GM19397 (cell line): ENCODE results near the gene ASPSCR1.
"Not testable (repeated sequence)": the region's sequence is repeated elsewhere in the genome, so short reads cannot be mapped to it uniquely, and the experiment has no call there.

Source experiments
- ATAC-seq: cut with Tn5 transposase; IDR thresholded peaks from one replicate; pipeline ENCODE4 v1.9.1; 2021; ENCODE audit warnings: mild to moderate bottlenecking, moderate library complexity; ENCODE audit not compliant: unreplicated experiment

The ASPSCR1 gene

DNA sequence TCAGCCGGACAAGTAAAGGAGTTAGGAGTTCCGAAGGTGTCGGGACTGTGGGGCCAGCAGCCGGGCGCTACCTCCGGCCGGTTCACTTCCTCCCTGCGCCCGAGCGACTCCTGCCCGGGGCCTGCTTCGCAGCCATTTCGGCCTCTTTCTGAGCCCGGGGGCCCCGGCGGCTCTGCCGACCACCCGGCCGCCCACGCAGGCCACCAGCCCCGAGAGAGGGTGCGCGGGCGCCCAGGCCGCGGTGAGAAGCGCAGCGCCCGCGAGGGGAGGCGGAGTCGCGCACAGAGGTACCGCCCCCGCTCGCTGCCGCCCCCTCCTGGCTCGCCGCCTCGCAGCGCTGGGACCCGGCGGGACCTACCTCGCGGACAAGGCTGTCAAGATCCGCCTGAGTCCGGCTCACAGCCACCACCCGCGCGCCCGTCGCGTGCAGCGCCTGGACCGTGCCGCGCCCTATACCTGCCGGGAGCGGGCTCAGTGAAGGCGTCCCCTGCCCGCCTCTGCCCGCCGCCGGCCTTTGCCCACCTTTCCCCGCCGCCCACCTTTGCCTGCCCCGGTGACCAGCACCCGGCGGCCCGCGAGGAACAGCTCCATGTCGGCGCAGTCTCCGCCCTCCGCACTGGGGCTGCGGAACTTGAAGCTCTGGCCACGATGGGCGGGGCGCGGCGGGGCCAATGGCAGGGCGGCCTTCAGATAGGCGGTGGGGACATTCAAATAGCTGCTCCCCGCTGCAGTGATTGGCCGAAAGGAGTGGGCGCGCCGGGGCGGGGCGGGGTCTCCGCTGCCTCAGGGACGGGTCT is 59.9 kb downstream of the ASPSCR1 start, which contains the start of gene DCXR:
Gene DCXR, minus strand, starts transcription at position 606 of the 797 bp plus-strand sequence. Its CDS starts 15 bp downstream, at position 591.
- ATAC-seq: peak; percentile 85

DNA sequence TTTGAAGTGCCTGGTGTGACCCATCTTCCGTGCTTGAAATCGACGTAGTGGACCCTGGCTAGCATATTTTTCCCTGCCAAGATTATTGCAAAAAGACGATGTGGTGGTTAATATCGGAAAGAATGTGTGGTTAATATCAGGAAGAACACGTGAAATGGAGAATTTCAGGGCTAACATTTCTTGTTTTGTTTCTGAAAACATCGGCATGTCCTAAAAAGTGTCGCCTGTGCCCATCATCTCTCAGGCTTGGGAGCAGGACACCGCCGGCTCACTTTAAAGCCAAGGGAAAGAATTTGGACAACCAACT is 60.4 kb downstream of the ASPSCR1 start:
- ATAC-seq: no peak

DNA sequence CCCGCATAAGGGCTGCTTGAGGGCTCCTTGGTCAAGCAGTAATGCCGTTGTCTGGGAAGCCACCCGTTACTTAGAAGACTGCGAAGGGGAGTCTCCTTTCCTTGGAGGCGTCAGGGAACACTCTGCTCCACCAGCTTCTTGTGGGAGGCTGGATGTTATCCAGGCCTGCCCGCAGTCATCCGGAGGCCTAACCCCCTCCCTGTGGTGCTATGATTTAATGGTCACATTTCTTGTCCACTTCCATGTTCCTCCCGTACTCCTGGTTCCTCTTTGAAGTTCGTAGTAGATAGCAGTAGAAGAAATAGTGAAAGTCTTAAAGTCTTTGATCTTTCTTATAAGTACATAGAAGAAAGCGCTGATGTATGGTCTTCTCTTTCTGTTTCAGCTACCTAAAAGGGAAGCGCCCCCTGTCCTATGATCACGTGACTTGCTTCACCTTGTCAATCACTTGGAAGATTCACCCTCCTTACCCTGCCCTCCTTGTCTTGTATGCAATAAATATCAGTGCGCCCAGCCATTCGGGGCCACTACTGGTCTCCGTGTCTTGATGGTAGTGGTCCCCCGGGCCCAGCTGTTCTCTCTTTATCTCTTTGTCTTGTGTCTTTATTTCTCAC is 61.5 kb downstream of the ASPSCR1 start:
- not testable (repeated sequence) for ATAC-seq

- ATAC-seq: no peak
These were observed 62.4 kb downstream of the ASPSCR1 start for GRCh38 chr17:82039695-82040299.

DNA sequence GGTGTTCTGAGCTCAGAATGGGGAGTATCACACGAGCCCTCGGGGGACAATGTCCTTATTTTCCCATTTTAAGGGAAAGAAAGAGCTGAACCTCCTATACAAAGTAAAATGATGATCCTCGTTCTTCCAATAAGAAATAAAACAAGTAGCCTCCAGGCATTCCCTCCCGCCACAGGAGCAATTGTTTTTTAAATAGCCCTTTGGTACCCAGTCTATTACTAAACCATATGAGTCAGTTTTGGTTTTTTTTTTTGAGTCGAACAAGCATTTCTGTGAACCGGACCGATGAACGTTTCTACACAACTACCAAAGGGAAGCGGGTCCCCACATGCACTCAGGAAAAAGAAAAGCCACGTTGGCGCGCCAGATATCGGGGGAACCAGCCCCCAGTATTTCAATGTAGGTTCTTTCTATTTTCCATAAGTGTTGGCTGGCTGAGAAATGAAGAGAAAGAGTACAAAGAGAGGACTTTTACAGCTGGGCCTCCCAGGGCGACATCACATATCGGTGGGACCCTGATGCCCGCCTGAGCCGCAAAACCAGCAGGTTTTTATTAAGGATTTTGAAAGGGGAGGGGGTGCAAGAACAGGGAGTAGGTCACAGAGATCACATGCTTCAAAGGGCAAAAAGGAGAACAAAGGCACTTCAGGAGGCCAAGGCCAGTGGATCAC is 63.9 kb downstream of the ASPSCR1 start:
- no peak for ATAC-seq

- no peak for ATAC-seq
These were observed 65.2 kb downstream of the ASPSCR1 start for GRCh38 chr17:82042649-82043048.

DNA sequence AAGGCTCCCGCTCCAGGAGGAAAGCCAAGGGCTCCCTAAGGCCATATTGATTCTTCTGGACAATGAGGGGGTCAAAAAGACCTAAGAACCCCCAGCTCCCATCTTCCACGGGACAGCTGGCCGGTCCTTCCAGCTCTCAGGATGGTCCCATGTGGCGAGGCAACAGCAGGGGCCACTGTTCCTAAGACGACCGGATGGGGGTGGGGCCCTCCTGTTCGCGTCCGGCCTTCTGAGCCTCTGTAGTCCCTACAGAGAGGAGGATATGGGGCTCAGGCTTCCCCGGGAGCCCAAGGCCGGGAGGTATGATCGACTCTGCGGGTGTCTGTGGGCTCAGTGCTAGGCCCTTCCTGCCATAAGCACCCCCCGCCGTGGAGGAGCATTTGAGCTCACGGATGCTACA is 66.1 kb downstream of the ASPSCR1 start:
- ATAC-seq: no peak

GRCh38 chr17:82045936-82046484 is 68.6 kb downstream of the ASPSCR1 start:
- no peak for ATAC-seq

DNA sequence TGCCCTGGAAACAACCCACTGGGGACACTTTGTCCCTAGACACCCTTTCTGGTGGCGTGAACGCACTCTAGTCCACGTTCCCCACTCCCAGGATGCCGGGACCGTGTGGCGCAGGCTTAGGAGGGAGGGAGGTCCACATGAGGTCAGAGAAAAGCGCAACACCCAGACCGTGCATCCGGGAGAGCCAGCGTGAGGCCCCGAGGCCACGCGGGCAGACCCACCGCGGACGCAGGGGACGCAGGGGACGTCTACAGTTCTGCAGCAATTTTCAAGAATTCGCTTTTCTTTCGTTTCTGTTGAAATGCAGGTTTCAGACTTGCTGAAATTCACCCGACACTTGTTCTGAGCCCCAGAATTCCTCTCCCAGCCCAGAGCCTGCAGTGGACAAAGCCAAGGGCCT is 69.5 kb downstream of the ASPSCR1 start:
- ATAC-seq: no peak

GRCh38 chr17:82047379-82047778 is 70.0 kb downstream of the ASPSCR1 start:
- no peak for ATAC-seq

DNA sequence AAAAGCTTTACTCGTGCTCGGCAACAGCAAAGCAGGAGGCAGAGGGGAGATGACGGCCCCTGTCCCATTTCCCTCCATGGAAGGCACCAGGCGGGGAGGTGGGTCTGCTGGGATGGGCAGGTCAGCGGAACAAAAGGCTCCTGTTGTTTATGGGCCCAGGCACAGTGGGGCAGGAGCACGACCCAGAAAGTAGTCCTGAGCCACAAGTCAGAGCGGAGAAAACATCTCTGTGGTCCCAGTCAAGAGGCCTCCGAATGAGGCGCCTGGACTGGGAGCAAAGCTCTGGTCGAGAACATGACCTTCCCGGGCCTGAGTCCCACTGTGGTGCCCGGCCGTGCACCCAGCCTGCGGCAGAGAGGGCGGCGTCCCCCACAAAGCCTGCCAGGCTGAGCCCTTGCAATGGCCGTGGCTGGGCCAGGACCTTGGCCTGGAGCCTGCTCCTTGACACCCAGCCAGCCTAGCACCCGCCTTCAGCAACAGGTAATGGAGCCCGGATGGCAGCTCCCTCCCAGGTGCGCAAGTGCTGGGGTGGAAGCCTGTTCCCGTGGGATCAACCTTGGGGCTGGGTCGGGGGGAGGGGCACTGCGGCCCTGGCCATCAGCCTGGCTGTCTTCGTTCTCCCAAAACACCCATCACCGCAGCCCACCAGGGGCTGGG is 70.6 kb downstream of the ASPSCR1 start:
- no peak for ATAC-seq

DNA sequence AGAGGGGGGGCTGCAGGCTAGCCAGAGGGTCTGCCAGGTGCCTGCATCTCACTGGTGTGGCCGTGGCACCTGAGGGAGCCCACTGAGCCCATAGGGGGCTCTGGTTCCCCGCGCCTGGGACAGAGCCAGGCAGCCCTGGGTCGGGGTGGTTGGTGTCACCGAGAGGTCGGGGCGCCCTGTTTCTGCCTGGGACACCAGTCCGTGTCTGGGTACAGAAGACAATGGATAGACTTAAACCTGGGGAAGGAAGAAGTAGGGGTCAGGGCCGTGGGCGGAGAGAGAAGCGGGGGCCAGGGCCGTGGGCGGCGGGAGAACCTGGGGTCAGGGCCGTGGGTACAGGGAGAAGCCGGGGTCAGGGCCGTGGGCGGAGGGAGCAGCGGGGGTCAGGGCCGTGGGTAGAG is 71.1 kb downstream of the ASPSCR1 start:
- ATAC-seq: no peak

DNA sequence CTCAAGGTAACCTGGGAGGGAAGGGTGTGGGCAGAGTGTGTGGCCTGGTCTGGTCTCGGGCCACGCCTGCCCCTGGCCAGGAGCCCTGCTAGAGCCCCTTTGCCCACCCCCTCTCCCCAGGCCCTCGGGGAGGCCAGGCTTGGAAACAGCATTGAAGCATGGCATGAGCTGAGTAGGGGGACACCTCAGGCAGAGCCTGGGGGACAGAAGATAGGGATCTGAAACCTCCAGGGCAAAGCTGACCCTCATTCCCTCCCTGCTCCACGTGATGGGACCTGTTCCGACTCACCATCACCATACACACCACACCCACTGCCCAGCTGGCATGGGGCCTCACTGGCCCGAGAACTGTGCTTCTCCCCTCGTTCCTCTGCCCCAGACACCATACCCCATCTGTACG is 71.7 kb downstream of the ASPSCR1 start:
- ATAC-seq: no peak

- ATAC-seq: no peak
These were observed 72.1 kb downstream of the ASPSCR1 start for GRCh38 chr17:82049521-82049971.

DNA sequence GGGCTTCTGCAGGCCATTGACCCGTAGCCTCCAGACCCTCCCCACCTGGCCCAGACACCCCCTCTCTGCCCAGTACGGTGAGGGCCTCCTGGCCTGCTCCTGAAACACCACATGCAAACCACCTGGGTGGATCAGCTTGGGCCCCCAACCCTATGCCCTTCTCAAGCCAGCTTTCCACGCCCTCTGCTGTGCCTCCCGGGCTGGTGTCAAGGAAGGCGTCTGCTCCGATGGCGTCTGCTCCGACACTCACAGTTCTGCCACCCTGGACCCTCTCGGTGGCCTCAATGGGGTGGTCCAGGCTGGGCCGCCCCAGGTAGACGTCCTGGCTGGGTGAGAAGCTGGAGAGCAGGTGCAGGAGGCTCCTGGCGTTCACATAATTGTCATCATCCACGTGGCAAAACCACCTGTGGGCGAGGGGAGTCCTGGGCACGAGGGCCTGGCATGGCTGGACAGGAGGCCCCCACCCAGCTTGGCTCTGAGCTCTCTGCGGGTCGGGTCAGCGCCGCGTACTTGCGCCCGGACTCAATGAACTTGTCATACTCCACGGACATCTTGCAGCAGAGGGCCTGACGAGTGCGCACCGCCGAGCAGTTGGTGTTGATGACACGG is 72.8 kb downstream of the ASPSCR1 start:
- no peak for ATAC-seq

GRCh38 chr17:82050761-82051641 is 73.6 kb downstream of the ASPSCR1 start:
- peak; percentile 5 for ATAC-seq

GRCh38 chr17:82051776-82052637 is 74.6 kb downstream of the ASPSCR1 start, which contains the start of the genes GPS1 and RFNG:
GPS1 (plus strand) TSS chr17:82051898; CDS start chr17:82051932, 34 bp downstream.
RFNG (minus strand) TSS chr17:82051811; CDS start chr17:82051766, 45 bp downstream.
- peak; percentile 60 for ATAC-seq

- no peak for ATAC-seq
These were observed 75.2 kb downstream of the ASPSCR1 start for GRCh38 chr17:82052638-82053059.
